OCI-LY3 (cell line): ENCODE measurements around the gene ARHGAP19.
A peak's percentile ranks its signal among the peaks of the same experiment; 100 is the strongest.

Experiments used
- H2AFZ ChIP-seq: fragments of 200-600, 300-600 bp; shearing (Covaris generic); 2 replicates; pipeline ENCODE4 v1.6.0; 2014; ENCODE audit warnings: antibody characterized with exemption, low read depth, low read length
- H3K27ac ChIP-seq: fragments of 200-600, 300-600 bp; sonication (generic); 2 replicates; pipeline ENCODE4 v1.5.1; 2014; ENCODE audit warnings: mild to moderate bottlenecking, low read length, moderate library complexity, mixed read lengths
- H3K27me3 ChIP-seq: fragments of 200-600, 300-600 bp; sonication (generic); 2 replicates; pipeline ENCODE4 v1.6.1; 2014; ENCODE audit warnings: low read depth, low read length, mixed read lengths
- H3K36me3 ChIP-seq: fragments of 200-600, 300-600 bp; sonication (generic); replicated peaks from 2 replicates; pipeline ENCODE3; 2014; ENCODE audit warnings: low read depth, low read length, mixed read lengths
- H3K4me1 ChIP-seq: fragments of 300-600, 200-600 bp; sonication (generic); 2 replicates; pipeline ENCODE4 v1.6.1; 2014; ENCODE audit warnings: low read length, mixed read lengths
- H3K4me2 ChIP-seq: fragments of 200-600, 300-600 bp; sonication (generic); 2 replicates; pipeline ENCODE4 v1.6.1; 2014; ENCODE audit warnings: low read length, mixed read lengths
- H3K4me3 ChIP-seq: fragments of 300-600, 200-600 bp; sonication (generic); 2 replicates; pipeline ENCODE4 v1.5.1; 2014; ENCODE audit warnings: antibody characterized with exemption, mild to moderate bottlenecking, low read length, moderate library complexity
- H3K79me2 ChIP-seq: fragments of 300-600, 200-600 bp; shearing (Covaris generic); 2 replicates; pipeline ENCODE4 v1.6.1; 2014; ENCODE audit warnings: mild to moderate bottlenecking, low read length, mixed read lengths
- H3K9ac ChIP-seq: fragments of 300-600, 200-600 bp; shearing (Covaris generic); 2 replicates; pipeline ENCODE4 v1.6.0; 2014; ENCODE audit warnings: mild to moderate bottlenecking, low read length, moderate library complexity
- H3K9me3 ChIP-seq: fragments of 200-600, 300-600 bp; shearing (Covaris generic); 2 replicates; pipeline ENCODE4 v1.6.1; 2014; ENCODE audit warnings: low read length, mixed read lengths; ENCODE audit not compliant: insufficient read depth
- H4K20me1 ChIP-seq: fragments of 200-600, 300-600 bp; sonication (generic); 2 replicates; pipeline ENCODE4 v1.6.1; 2016; ENCODE audit warnings: low read length, mixed read lengths; ENCODE audit not compliant: insufficient read depth
- EZH2phosphoT487 ChIP-seq: fragments of 200-600 bp; shearing (Covaris generic); IDR thresholded peaks from 2 replicates; pipeline ENCODE4 v1.6.1; 2018; ENCODE audit warnings: antibody characterized with exemption, mixed run types, low read depth
- TF ChIP-seq, protein P1 (sequence below): fragments of 200-600, 300-600 bp; sonication (generic); IDR thresholded peaks from 2 replicates; pipeline ENCODE4 v1.5.1; 2014; ENCODE audit warnings: antibody characterized with exemption, low read length, low read depth

Gene ARHGAP19

GRCh38 chr10:97278491-97278989 lies 13.9 kb downstream of the ARHGAP19 start:
- Histone ChIP-seq H3K9me3 (no peaks in the 10 kb centered on the region), H3K27ac (no peak overlapping the region), H2AFZ (no peak overlapping the region), H3K4me2 (no peak overlapping the region), H3K4me1 (no peaks in the 10 kb centered on the region), H4K20me1 (peaks cover 5% of the 10 kb centered on the region; the same call in 1 of the 2 replicates), H3K9ac (no peak overlapping the region), H3K36me3 (no peaks in the 10 kb centered on the region), H3K4me3 (no peak overlapping the region), H3K27me3 (no peaks in the 10 kb centered on the region), H3K79me2 (peaks cover 33% of the 10 kb centered on the region)
- TF ChIP-seq, protein P1, sequence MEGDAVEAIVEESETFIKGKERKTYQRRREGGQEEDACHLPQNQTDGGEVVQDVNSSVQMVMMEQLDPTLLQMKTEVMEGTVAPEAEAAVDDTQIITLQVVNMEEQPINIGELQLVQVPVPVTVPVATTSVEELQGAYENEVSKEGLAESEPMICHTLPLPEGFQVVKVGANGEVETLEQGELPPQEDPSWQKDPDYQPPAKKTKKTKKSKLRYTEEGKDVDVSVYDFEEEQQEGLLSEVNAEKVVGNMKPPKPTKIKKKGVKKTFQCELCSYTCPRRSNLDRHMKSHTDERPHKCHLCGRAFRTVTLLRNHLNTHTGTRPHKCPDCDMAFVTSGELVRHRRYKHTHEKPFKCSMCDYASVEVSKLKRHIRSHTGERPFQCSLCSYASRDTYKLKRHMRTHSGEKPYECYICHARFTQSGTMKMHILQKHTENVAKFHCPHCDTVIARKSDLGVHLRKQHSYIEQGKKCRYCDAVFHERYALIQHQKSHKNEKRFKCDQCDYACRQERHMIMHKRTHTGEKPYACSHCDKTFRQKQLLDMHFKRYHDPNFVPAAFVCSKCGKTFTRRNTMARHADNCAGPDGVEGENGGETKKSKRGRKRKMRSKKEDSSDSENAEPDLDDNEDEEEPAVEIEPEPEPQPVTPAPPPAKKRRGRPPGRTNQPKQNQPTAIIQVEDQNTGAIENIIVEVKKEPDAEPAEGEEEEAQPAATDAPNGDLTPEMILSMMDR: peak; percentile 33
- no peak for TF ChIP-seq EZH2phosphoT487

DNA sequence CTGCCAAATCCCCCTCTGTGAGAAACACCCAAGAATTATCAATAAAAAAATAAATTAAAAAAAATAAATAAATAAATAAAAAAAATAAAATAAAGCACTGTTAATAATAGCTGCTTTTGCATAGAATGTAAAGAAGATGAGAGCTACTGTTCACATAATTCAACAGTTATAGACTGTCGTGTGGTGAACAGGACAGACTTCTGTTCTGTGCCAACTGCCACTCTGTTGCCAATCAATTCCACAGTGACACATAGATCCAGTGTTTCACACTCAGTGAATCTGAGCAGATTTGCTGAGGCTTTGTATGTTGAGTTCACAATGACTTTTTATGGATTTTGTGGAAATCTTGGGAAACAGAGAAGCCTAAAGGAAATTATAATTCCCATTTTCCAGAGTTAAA lies 14.9 kb downstream of the ARHGAP19 start:
- Histone ChIP-seq H3K9ac (no peak overlapping the region), H3K27ac (no peak overlapping the region), H2AFZ (no peak overlapping the region), H3K79me2 (peaks cover 34% of the 10 kb centered on the region), H4K20me1 (peaks cover 5% of the 10 kb centered on the region; the same call in 1 of the 2 replicates), H3K4me1 (no peaks in the 10 kb centered on the region), H3K36me3 (no peaks in the 10 kb centered on the region), H3K4me3 (no peak overlapping the region), H3K4me2 (no peak overlapping the region), H3K9me3 (no peaks in the 10 kb centered on the region), H3K27me3 (no peaks in the 10 kb centered on the region)
- TF ChIP-seq, protein P1: no peak
- TF ChIP-seq EZH2phosphoT487: no peak

- Histone ChIP-seq H3K4me3 (no peak overlapping the region), H3K79me2 (peaks cover 26% of the 10 kb centered on the region), H3K27me3 (no peaks in the 10 kb centered on the region), H4K20me1 (peaks cover 5% of the 10 kb centered on the region; the same call in 1 of the 2 replicates), H3K36me3 (no peaks in the 10 kb centered on the region), H2AFZ (no peak overlapping the region), H3K4me2 (no peak overlapping the region), H3K9ac (no peak overlapping the region), H3K9me3 (no peaks in the 10 kb centered on the region), H3K4me1 (no peaks in the 10 kb centered on the region), H3K27ac (no peak overlapping the region)
- TF ChIP-seq, protein P1: no peak
- no peak for TF ChIP-seq EZH2phosphoT487
Observed at GRCh38 chr10:97274828-97275227, 17.6 kb downstream of the ARHGAP19 start.

DNA sequence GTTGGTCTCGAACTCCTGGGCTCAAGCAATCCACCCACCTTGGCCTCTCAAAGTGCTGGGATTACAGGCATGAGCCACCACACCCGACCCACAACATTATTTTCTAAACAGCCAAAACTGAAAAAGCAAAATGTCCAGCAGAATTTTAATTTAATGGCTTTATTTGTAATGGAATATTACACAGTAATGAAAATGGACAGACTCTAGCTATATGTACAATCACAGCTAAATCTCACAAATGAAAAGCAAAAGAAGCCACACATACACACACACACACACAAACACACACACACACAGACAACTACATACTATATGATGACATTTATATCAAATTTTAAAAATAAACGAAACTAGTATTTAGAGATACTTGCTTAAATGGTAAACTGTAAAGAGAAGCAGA lies 18.7 kb downstream of the ARHGAP19 start:
- no peaks in the 10 kb centered on the region for H3K9me3 ChIP-seq
- no peaks in the 10 kb centered on the region for H3K36me3 ChIP-seq
- H2AFZ ChIP-seq: no peak overlapping the region
- H3K27ac ChIP-seq: no peak overlapping the region
- H3K9ac ChIP-seq: no peak overlapping the region
- H3K79me2 ChIP-seq: peaks cover 35% of the 10 kb centered on the region
- no peak overlapping the region for H3K4me3 ChIP-seq
- peaks cover 5% of the 10 kb centered on the region; the same call in 1 of the 2 replicates for H4K20me1 ChIP-seq
- H3K27me3 ChIP-seq: no peaks in the 10 kb centered on the region
- no peaks in the 10 kb centered on the region for H3K4me1 ChIP-seq
- TF ChIP-seq, protein P1: no peak
- TF ChIP-seq EZH2phosphoT487: no peak
- no peak overlapping the region for H3K4me2 ChIP-seq
